ENCODE measurements around the gene UPF2. TPM values are rescaled to one million over a fixed set of nuclear protein-coding genes. Genes with fewer than 3 reads are reported as not detected.

UPF2 gene
- total RNA-seq, 3 donors from 2014 or later, result 20.6 to 36.8 (median 22.3) TPM

DNA sequence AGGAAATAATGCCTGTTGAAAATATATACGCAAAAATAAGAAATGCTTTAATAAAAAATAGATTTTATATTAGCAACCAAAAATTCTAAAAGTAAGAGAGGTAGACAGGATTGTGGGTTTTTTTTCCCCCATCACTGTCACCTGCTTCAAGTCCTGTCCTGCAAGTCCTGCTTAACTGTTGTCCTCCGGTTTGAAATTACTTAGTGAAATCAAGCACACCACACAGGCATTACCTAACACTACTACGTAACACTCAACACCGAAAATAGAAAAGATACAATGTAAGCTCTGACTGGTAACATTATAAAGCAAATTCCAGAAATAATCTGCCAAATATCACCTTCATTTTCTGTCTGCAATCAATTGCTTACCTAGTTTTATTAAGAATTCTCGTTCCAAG lies 90.9 kb downstream of the UPF2 start:
- ATAC-seq (no peak), DNase-seq (no peak)
- H3K4me1 ChIP-seq (ENCODE audit: low read depth), result no peaks in the 10 kb centered on the region
- H3K36me3 ChIP-seq (ENCODE audit: low read depth), result no peaks in the 10 kb centered on the region
- H3K9me3 ChIP-seq, result no peaks in the 10 kb centered on the region
- intact Hi-C loops (cut with DNase I, micrococcal nuclease), result no loop called here
- TF ChIP-seq, protein P1, sequence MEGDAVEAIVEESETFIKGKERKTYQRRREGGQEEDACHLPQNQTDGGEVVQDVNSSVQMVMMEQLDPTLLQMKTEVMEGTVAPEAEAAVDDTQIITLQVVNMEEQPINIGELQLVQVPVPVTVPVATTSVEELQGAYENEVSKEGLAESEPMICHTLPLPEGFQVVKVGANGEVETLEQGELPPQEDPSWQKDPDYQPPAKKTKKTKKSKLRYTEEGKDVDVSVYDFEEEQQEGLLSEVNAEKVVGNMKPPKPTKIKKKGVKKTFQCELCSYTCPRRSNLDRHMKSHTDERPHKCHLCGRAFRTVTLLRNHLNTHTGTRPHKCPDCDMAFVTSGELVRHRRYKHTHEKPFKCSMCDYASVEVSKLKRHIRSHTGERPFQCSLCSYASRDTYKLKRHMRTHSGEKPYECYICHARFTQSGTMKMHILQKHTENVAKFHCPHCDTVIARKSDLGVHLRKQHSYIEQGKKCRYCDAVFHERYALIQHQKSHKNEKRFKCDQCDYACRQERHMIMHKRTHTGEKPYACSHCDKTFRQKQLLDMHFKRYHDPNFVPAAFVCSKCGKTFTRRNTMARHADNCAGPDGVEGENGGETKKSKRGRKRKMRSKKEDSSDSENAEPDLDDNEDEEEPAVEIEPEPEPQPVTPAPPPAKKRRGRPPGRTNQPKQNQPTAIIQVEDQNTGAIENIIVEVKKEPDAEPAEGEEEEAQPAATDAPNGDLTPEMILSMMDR (IDR thresholded peaks at IDR 0.05), result no peak
- H3K4me3 ChIP-seq, result no peak overlapping the region

DNA sequence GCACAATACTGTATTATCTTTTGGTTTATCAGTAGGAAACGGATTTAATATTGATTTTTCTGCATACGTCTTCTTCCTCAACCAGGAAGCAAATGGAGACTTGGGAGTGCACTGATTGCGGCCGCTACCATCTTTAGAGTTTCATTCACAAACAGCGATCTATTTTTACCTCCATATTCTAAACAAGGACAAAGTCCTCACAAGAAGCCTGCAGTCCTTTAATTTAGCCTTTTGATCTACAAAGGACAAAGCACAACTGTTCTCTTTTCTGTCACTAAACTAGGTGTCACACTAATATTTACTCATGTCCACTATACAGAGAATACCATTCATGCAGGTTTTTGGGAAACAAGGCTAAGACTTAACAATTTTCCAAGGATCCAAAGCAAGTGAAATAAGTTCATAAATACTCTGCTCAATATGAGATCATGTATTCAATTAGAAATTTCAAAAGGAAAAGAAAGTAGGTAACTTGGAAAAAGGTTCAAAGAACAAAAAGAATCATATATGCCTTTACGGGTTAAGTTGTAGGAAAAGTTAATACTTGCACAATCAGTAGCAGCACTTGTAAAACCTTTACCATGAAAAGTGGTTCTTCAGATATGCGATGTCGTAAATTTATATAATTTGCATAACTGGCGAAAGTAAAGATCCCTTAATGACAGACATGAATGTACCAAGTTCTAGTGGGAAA lies 92.1 kb downstream of the UPF2 start:
- DNase-seq, result no peak
- H3K4me1 ChIP-seq (ENCODE audit: low read depth), result no peaks in the 10 kb centered on the region
- TF ChIP-seq, protein P1 (IDR thresholded peaks at IDR 0.05), result no peak
- H3K36me3 ChIP-seq (ENCODE audit: low read depth), result no peaks in the 10 kb centered on the region
- no peak for ATAC-seq
- no peaks in the 10 kb centered on the region for H3K9me3 ChIP-seq
- H3K4me3 ChIP-seq, result no peak overlapping the region
- intact Hi-C loops (cut with DNase I, micrococcal nuclease), result no loop called here

DNA sequence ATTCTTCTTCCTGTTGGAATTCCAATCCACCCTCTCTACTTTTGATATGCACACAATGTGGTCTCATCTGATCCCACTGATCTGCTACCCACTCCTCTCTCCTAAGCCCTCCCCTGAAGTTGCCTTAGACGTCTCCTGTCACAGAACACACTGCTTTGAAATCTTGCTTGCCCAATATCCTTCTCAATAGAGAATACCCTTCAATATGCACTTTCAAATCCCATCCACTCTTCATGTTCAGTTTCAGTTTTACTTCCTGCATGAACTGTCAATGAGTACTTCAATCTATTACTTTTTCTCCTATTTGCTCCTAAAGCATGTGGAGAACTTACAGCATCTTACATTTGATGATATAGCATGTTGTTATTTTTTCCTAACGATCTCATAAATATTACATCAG lies 93.5 kb downstream of the UPF2 start:
- TF ChIP-seq, protein P1 (IDR thresholded peaks at IDR 0.05), result no peak
- H3K4me3 ChIP-seq, result no peak overlapping the region
- intact Hi-C loops (cut with DNase I, micrococcal nuclease), result no loop called here
- no peaks in the 10 kb centered on the region for H3K9me3 ChIP-seq
- no peaks in the 10 kb centered on the region for H3K36me3 ChIP-seq (ENCODE audit: low read depth)
- DNase-seq (no peak), ATAC-seq (no peak)
- H3K4me1 ChIP-seq (ENCODE audit: low read depth), result no peaks in the 10 kb centered on the region

DNA sequence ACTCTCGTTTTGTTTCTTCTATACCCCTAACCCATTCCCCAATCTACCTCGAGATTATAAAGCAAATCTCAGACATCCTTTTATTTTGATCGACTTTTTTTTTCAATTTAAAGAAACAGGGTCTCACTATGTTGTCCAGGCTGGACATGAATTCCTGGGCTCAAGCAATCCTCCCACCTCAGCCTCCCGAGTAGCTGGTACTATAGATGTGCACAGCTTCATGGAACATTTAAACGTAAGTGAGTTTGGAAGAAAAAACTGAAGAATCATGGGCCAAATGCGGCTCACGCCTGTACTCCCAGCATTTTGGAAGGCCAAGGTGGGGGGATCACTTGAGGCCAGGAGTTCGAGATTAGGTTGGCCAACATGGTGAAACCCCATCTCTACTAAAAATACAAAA lies 96.0 kb downstream of the UPF2 start:
- H3K4me1 ChIP-seq (ENCODE audit: low read depth), result no peaks in the 10 kb centered on the region
- no peak overlapping the region for H3K4me3 ChIP-seq
- intact Hi-C loops (cut with DNase I, micrococcal nuclease), result no loop called here
- ATAC-seq, result no peak
- no peak for DNase-seq
- no peaks in the 10 kb centered on the region for H3K9me3 ChIP-seq
- no peaks in the 10 kb centered on the region for H3K36me3 ChIP-seq (ENCODE audit: low read depth)
- TF ChIP-seq, protein P1 (IDR thresholded peaks at IDR 0.05), result no peak

DNA sequence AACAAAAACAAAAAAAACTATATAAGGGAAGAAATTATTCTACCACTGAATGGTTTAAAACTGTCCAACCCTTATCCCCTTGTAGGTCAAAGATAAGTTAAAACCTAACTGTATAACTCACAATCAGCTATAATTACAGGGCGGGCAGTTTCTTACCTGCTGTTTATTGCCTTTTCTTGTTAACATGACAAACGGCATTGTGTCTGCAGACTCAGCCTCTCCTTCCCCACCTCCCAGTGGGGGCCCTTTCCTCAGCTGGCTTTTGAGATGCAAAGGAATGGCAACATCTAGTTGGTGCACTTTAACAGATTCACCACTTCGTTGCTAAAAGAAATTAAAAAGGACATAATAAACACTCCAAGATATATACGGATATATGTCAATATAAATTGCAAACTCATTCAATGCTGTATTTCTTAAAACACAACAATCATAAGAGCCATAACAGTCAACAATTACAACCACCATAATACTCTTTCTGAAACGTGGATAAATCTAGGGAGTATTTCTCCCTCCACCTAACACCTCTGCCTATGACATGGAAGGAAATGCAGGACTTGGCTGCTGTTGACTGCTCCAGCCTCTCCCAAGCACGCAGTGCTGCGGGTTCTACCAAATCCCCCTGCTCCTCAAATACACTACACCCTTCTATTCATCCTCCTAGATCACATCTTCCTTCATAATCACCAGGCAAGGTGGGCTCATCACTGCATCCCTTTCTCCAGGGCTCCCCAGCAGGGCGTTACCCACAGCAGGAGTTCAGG lies 106.0 kb downstream of the UPF2 start:
- peak in 2 of 3 donors; percentile 53 to 66 for DNase-seq
- Histone ChIP-seq H3K4me1 (ENCODE audit: low read depth) (peaks cover 36% of the 10 kb centered on the region), H3K4me3 (no peak overlapping the region), H3K36me3 (ENCODE audit: low read depth) (no peaks in the 10 kb centered on the region), H3K9me3 (no peaks in the 10 kb centered on the region)
- intact Hi-C loops (cut with DNase I, micrococcal nuclease), result no loop called here
- TF ChIP-seq, protein P1 (IDR thresholded peaks at IDR 0.05), result no peak
- ATAC-seq, result peak; percentile 83

Measured in mucosa of descending colon (tissue), 3 donors.